Left ventricle myocardium inferior (tissue), 1 donor: ENCODE measurements around the gene CTSW. TPM values are rescaled to one million over a fixed set of nuclear protein-coding genes. Genes with fewer than 3 reads are reported as not detected.
A peak's percentile ranks its signal among the peaks of the same experiment; 100 is the strongest.

Source experiments
- DNase-seq: peaks from one replicate; pipeline ENCODE4 v3.0.0-alpha.2; 2020
- H3K27ac ChIP-seq: fragments of 200-600 bp; replicated peaks from 2 replicates; pipeline ENCODE4 v1.8.0; 2021
- H3K27me3 ChIP-seq: fragments of 200-600 bp; 2 replicates; pipeline ENCODE4 v1.8.0; 2021; ENCODE audit warnings: low read depth
- H3K36me3 ChIP-seq: fragments of 200-600 bp; 2 replicates; pipeline ENCODE4 v1.8.0; 2021
- H3K4me1 ChIP-seq: fragments of 200-600 bp; 2 replicates; pipeline ENCODE4 v1.8.0; 2021
- H3K4me3 ChIP-seq: fragments of 200-600 bp; 2 replicates; pipeline ENCODE4 v1.8.0; 2021; ENCODE audit warnings: mild to moderate bottlenecking, moderate library complexity
- H3K9me3 ChIP-seq: fragments of 200-600 bp; replicated peaks from 2 replicates; pipeline ENCODE4 v1.8.0; 2021
- CTCF ChIP-seq: fragments of 200-600 bp; IDR thresholded peaks from 2 replicates; pipeline ENCODE4 v1.8.0; 2021; ENCODE audit warnings: antibody characterized with exemption, mild to moderate bottlenecking, borderline replicate concordance
- intact Hi-C: fragments of 100-400 bp; cut with micrococcal nuclease; formaldehyde crosslinking; loops from one replicate; pipeline ENCODE4 v1.11.0; 2022
- total RNA-seq: library from RNA; stranded (reverse); fragmentation: NEBNext Ultra II Directional; extraction: Animal tissue kit (Norgen Biotek cat#: 25700); gene quantifications from one replicate; pipeline ENCODE4 v1.2.1, GENCODE V29; 2021
- donor health status: DM: no; HTN: yes; CAD: no; lungs with severe emphysema.

Gene CTSW
- total RNA-seq, 1 donor from 2014 or later = 0.49 TPM

- Histone ChIP-seq H3K27ac (no peak overlapping the region), H3K4me3 (no peak overlapping the region), H3K4me1 (peaks cover 56% of the 10 kb centered on the region), H3K9me3 (no peaks in the 10 kb centered on the region), H3K27me3 (no peaks in the 10 kb centered on the region), H3K36me3 (peaks cover 74% of the 10 kb centered on the region)
- intact Hi-C loops = no loop called here
- TF ChIP-seq CTCF = no peak
- peak; percentile 13 for DNase-seq
These were observed 15.5 kb upstream of the CTSW start for GRCh38 chr11:65863889-65864705.

DNA sequence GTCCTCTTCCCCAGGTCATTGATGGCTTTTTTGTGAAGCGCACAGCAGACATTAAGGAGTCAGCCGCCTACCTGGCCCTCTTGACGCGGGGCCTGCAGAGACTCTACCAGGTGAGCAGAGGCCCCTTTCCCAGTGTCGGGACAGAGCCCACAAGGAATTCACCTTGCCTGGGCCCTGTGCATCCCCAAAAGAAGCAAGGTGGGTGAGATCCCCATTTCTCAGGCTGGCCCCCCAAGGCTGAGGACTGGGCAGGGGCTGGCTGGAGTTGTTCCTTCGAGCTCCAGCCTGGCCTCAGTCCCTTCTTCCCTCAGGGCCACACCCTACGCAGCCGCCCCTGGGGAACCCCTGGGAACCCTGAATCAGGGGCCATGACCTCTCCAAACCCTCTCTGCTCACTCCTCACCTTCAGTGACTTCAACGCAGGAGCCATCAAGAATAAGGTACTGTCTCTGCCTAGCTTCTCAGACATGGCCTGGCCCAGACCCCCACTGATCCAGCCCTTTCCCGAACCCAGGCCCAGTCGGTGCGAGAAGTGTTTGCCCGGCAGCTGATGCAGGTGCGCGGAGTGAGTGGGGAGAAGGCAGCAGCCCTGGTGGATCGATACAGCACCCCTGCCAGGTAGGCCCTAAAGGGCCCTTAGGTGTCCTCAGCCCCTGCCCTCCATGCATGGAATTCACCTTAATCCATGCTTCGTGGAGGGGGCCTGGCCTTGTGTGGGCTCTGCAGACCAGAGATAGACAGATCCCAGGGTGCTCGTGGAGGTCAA, 14.7 kb upstream of the CTSW start:
- no peaks in the 10 kb centered on the region for H3K9me3 ChIP-seq
- intact Hi-C loops = no loop called here
- no peak for TF ChIP-seq CTCF
- H3K36me3 ChIP-seq = peaks cover 80% of the 10 kb centered on the region
- peak; percentile 7 for DNase-seq
- no peaks in the 10 kb centered on the region for H3K27me3 ChIP-seq
- peaks cover 57% of the 10 kb centered on the region for H3K4me1 ChIP-seq
- H3K4me3 ChIP-seq = no peak overlapping the region
- no peak overlapping the region for H3K27ac ChIP-seq

GRCh38 chr11:65865550-65866172, 14.0 kb upstream of the CTSW start:
- TF ChIP-seq CTCF = no peak
- intact Hi-C loops = no loop called here
- DNase-seq = peak; percentile 13
- H3K27ac ChIP-seq = no peak overlapping the region
- peaks cover 59% of the 10 kb centered on the region for H3K4me1 ChIP-seq
- H3K36me3 ChIP-seq = peaks cover 81% of the 10 kb centered on the region
- no peaks in the 10 kb centered on the region for H3K27me3 ChIP-seq
- H3K4me3 ChIP-seq = no peak overlapping the region
- H3K9me3 ChIP-seq = no peaks in the 10 kb centered on the region

GRCh38 chr11:65866509-65867283, 12.9 kb upstream of the CTSW start:
- peak; percentile 9 for DNase-seq
- TF ChIP-seq CTCF = no peak
- peaks cover 77% of the 10 kb centered on the region for H3K36me3 ChIP-seq
- intact Hi-C loops = no loop called here
- no peaks in the 10 kb centered on the region for H3K27me3 ChIP-seq
- no peak overlapping the region for H3K4me3 ChIP-seq
- H3K9me3 ChIP-seq = no peaks in the 10 kb centered on the region
- peaks cover 59% of the 10 kb centered on the region for H3K4me1 ChIP-seq
- no peak overlapping the region for H3K27ac ChIP-seq
